GM12878 (cell line): Measurements from ENCODE around the gene PIGN. TPM values are rescaled to one million over a fixed set of nuclear protein-coding genes. Genes with fewer than 3 reads are reported as not detected.

ENCODE experiments used
- ATAC-seq: fragments of 200-7000 bp; cut with Tn5 transposase; 3 replicates; pipeline ENCODE4 v1.9.1; 2020; ENCODE audit warnings: mild to moderate bottlenecking, moderate library complexity
- BruUV-seq: library from RNA; stranded (reverse); fragments of 400-500 nt; replicated peaks from 2 replicates; lab custom pipeline; 2021; lab: Mats Ljungman, UMichigan
- CTCF ChIA-PET: fragments of 300-600 bp; sonication (Branson Sonifier 250); formaldehyde crosslinking; extraction: SDS; loops from one replicate; lab custom pipeline; 2021; ENCODE audit warnings: inconsistent platforms; lab: Yijun Ruan, JAX
- POLR2A ChIA-PET: fragments of 350-600 bp; formaldehyde crosslinking; extraction: SDS; loops from one replicate; lab custom pipeline; 2021; ENCODE audit warnings: inconsistent platforms; lab: Charles Lee
- RAD21 ChIA-PET: fragments of 300-600 bp; sonication (Branson Sonifier 250); formaldehyde crosslinking; loops from one replicate; lab custom pipeline; 2023; ENCODE audit warnings: antibody characterized with exemption; ENCODE audit not compliant: unreplicated experiment; lab: Charles Lee
- SMC1A ChIA-PET: fragments of 300-600 bp; sonication (Branson Sonifier 250); formaldehyde crosslinking; loops from one replicate; lab custom pipeline; 2023; ENCODE audit not compliant: unreplicated experiment, uncharacterized antibody; lab: Charles Lee
- DNase-seq: peaks from one replicate; pipeline ENCODE4 v3.0.0-alpha.2; 2011; ENCODE audit warnings: low read depth, low spot score
- FAIRE-seq: peaks from 3 replicates; lab custom pipeline; 2011; peaks lifted over from hg19 to GRCh38; lab: Jason Lieb, UNC
- H2AFZ ChIP-seq: 2 replicates; pipeline ENCODE4 v1.6.0; 2011; ENCODE audit warnings: low read depth, low read length, control low read depth; ENCODE audit not compliant: control insufficient read depth
- H3K27ac ChIP-seq: 2 replicates; pipeline ENCODE4 v1.5.1; 2011; ENCODE audit warnings: control low read depth; ENCODE audit not compliant: control insufficient read depth, insufficient read depth
- H3K27me3 ChIP-seq, 2 experiments: replicated peaks in 1 of 2; 2 replicates each; pipeline versions ENCODE4 v1.6.0 to v1.6.1; 2011; ENCODE audit warnings: low read length in 1 of 2; ENCODE audit not compliant: control insufficient read depth in 2 of 2, insufficient read depth in 2 of 2
- H3K36me3 ChIP-seq, 2 experiments: 2 replicates each; pipeline ENCODE4 v1.5.1; 2011; ENCODE audit warnings: low read length in 1 of 2; ENCODE audit not compliant: control insufficient read depth in 2 of 2, insufficient read depth in 2 of 2
- H3K4me1 ChIP-seq: 2 replicates; pipeline ENCODE4 v1.6.1; 2011; ENCODE audit warnings: mild to moderate bottlenecking, low read length, moderate library complexity, mixed read lengths; ENCODE audit not compliant: control insufficient read depth, insufficient read depth
- H3K4me2 ChIP-seq: 2 replicates; pipeline ENCODE4 v1.6.0; 2011; ENCODE audit warnings: control low read depth; ENCODE audit not compliant: control insufficient read depth, insufficient read depth
- H3K4me3 ChIP-seq: fragments of 200-600 bp; sonication (generic); 2 replicates; pipeline ENCODE4 v1.5.1; 2016
- H3K79me2 ChIP-seq: 2 replicates; pipeline ENCODE4 v1.6.0; 2011; ENCODE audit warnings: low read length; ENCODE audit not compliant: control insufficient read depth, insufficient read depth
- H3K9ac ChIP-seq: 2 replicates; pipeline ENCODE4 v1.8.0; 2011; ENCODE audit warnings: low read length, control low read depth, mixed read lengths; ENCODE audit not compliant: control insufficient read depth, insufficient read depth
- H3K9me3 ChIP-seq: replicated peaks from 3 replicates; pipeline ENCODE4 v1.5.1; 2011; ENCODE audit warnings: mild to moderate bottlenecking, low read length; ENCODE audit not compliant: control insufficient read depth, insufficient read depth
- H4K20me1 ChIP-seq: 2 replicates; pipeline ENCODE4 v1.6.0; 2011; ENCODE audit not compliant: control insufficient read depth, insufficient read depth
- CREB1 ChIP-seq: IDR thresholded peaks from 2 replicates; pipeline ENCODE4 v1.6.1; 2012; ENCODE audit warnings: low read depth, mild to moderate bottlenecking, inconsistent platforms
- CTCF ChIP-seq, 3 experiments: IDR thresholded peaks in 2 of 3; conservative IDR thresholded peaks in 1 of 3; 2 replicates each; pipeline ENCODE4 v1.5.1; 2011; ENCODE audit warnings: low read depth in 3 of 3, low read length in 3 of 3, mild to moderate bottlenecking in 3 of 3, control low read depth in 2 of 3, moderate library complexity in 2 of 3, inconsistent platforms in 1 of 3, mixed read lengths in 1 of 3; ENCODE audit not compliant: control insufficient read depth in 2 of 3, insufficient read depth in 1 of 3; ENCODE audit errors: extremely low read depth in 1 of 3
- CUX1 ChIP-seq: IDR thresholded peaks from 2 replicates; pipeline ENCODE4 v1.6.1; 2012; ENCODE audit warnings: improper control_type of control experiment, low read depth, low read length; ENCODE audit not compliant: insufficient replicate concordance
- EED ChIP-seq: sonication (generic); IDR thresholded peaks from 2 replicates; pipeline ENCODE4 v1.6.1; 2016; ENCODE audit warnings: antibody characterized with exemption, low read depth
- EZH2 ChIP-seq: IDR thresholded peaks from 2 replicates; pipeline ENCODE4 v1.6.1; 2012; ENCODE audit warnings: low read depth, mild to moderate bottlenecking, control low read depth, inconsistent platforms, low read length, borderline replicate concordance; ENCODE audit not compliant: control insufficient read depth
- IKZF1 ChIP-seq: fragments of 450-650 bp; conservative IDR thresholded peaks from 2 replicates; pipeline ENCODE4 v1.6.1; 2017; ENCODE audit warnings: antibody characterized with exemption, mild to moderate bottlenecking
- MLLT1 ChIP-seq: fragments of 450-650 bp; IDR thresholded peaks from 2 replicates; pipeline ENCODE4 v1.6.1; 2016; ENCODE audit warnings: mild to moderate bottlenecking
- NR2C2 ChIP-seq: IDR thresholded peaks from 2 replicates; pipeline ENCODE4 v1.6.1; 2011; ENCODE audit warnings: borderline replicate concordance, low read depth; ENCODE audit not compliant: control insufficient read depth, insufficient read length
- POLR2AphosphoS5 ChIP-seq: IDR thresholded peaks from 2 replicates; pipeline ENCODE4 v1.6.1; 2011; ENCODE audit warnings: mild to moderate bottlenecking, low read length, inconsistent platforms
- SP1 ChIP-seq: IDR thresholded peaks from one replicate; pipeline ENCODE4 v1.6.1; 2011; ENCODE audit warnings: low read depth, low read length
- STAT3 ChIP-seq: IDR thresholded peaks from 2 replicates; pipeline ENCODE4 v1.6.1; 2011; ENCODE audit warnings: low read depth, low read length, improper control_type of control experiment
- ZBTB11 ChIP-seq: fragments of 450-650 bp; formaldehyde crosslinking; IDR thresholded peaks from 2 replicates; pipeline ENCODE4 v1.5.0; 2022; ENCODE audit warnings: mild to moderate bottlenecking, missing genetic modification characterization
- WGBS: methylation state at CpG from one replicate; pipeline ENCODE4 v1.1.6; 2016; ENCODE audit warnings: low lambda C conversion rate; ENCODE audit not compliant: insufficient replicate concordance, insufficient coverage; ENCODE audit errors: missing lambda C conversion rate; 5-methylcytosine and 5-hydroxymethylcytosine counted together
- in situ Hi-C: fragments of 300-500 bp; cut with MboI; formaldehyde crosslinking; loops from 9 replicates; pipeline ENCODE4 v1.14.3; 2018; ENCODE audit warnings: mixed read lengths
- intact Hi-C: fragments of 100-400 bp; cut with micrococcal nuclease; formaldehyde crosslinking; loops from one replicate; pipeline ENCODE4 v1.14.2; 2022; ENCODE audit not compliant: unreplicated experiment
- polyA plus RNA-seq, 11 experiments: library from polyadenylated mRNA; depleted of rRNA in 4 of 11; unstranded in 6 of 11; stranded (reverse) in 5 of 11; fragments of >200 nt; fragmentation: Nextera tagmentation in 4 of 11; fragmentation: Illumina TruSeq in 1 of 11; extraction: Ambion mirVana in 4 of 11; extraction: Trizol in 1 of 11; gene quantifications; 1 replicate in 1 of 11; 2 replicates in 10 of 11; pipeline versions ENCODE4 v1.2.1 to v1.2.3, GENCODE V29; 2011 to 2016; ENCODE audit warnings: inconsistent platforms in 2 of 11, missing spikeins in 2 of 11, low read depth in 1 of 11
- total RNA-seq, 4 experiments: library from RNA; depleted of rRNA in 3 of 4; stranded (reverse); fragments of >200 nt in 3 of 4; fragmentation: Illumina TruSeq in 1 of 4; extraction: Trizol in 1 of 4; gene quantifications; 2 replicates each; pipeline versions ENCODE4 v1.2.1 to v1.2.3, GENCODE V29; 2013 to 2021

The PIGN gene
- total and polyA plus RNA-seq, 10 of the 15 experiments (the other 5 are each of a cell fraction or from before 2014, with no cell fraction given) = 6.9 to 25.4 (median 18.7) TPM

GRCh38 chr18:61992285-61992684 is 194.6 kb downstream of the PIGN start:
- H3K36me3 ChIP-seq = no peaks in the 10 kb centered on the region
- no peak overlapping the region for H2AFZ ChIP-seq
- in situ Hi-C loops (no loop called here), intact Hi-C loops (no loop called here)
- H3K27ac ChIP-seq = no peak overlapping the region
- H3K4me3 ChIP-seq = no peak overlapping the region
- no peak overlapping the region for H3K9ac ChIP-seq
- RAD21 ChIA-PET = no interaction called here
- H4K20me1 ChIP-seq = no peaks in the 10 kb centered on the region
- no peaks in the 10 kb centered on the region for H3K4me1 ChIP-seq
- no peak for TF ChIP-seq CTCF (IDR thresholded peaks at IDR 0.05 in 2 of 3, conservative IDR thresholded peaks at IDR 0.05 in 1 of 3; ENCODE audit: control insufficient read depth in 2 of 3, extremely low read depth in 1 of 3, insufficient read depth in 1 of 3, low read depth in 3 of 3, low read length in 3 of 3)
- no peak for TF ChIP-seq ZBTB11 (CRISPR knock-in tag)
- TF ChIP-seq POLR2AphosphoS5 = no peak
- no peak for TF ChIP-seq CREB1
- no peak for TF ChIP-seq CUX1
- TF ChIP-seq EZH2 = no peak
- no peak for TF ChIP-seq EED
- no peak for TF ChIP-seq STAT3
- TF ChIP-seq NR2C2 = no peak
- TF ChIP-seq IKZF1 = no peak
- no peak for TF ChIP-seq SP1
- no peak for TF ChIP-seq MLLT1
- H3K9me3 ChIP-seq = no peaks in the 10 kb centered on the region; the same call in 2 of the 3 replicates
- no peaks in the 10 kb centered on the region for H3K27me3 ChIP-seq
- no peak overlapping the region for H3K4me2 ChIP-seq
- no peaks in the 10 kb centered on the region for H3K79me2 ChIP-seq
- FAIRE-seq (no peak), ATAC-seq (no peak), DNase-seq (no peak)
- CTCF ChIA-PET = no interaction called here
- SMC1A ChIA-PET = no interaction called here
- no TSS peak for BruUV-seq
- WGBS = 0% methylated on average over 1 of the region's 1 CpG
- POLR2A ChIA-PET = no interaction called here
